GM12874 (cell line): ENCODE data around the gene CFAP107.

Experiments
- TF ChIP-seq, protein P1 (sequence below): IDR thresholded peaks from 2 replicates; pipeline ENCODE4 v1.5.1; 2011; ENCODE audit warnings: low read depth, mild to moderate bottlenecking, control low read depth, low read length, moderate library complexity; ENCODE audit not compliant: insufficient read depth

CFAP107 gene

DNA sequence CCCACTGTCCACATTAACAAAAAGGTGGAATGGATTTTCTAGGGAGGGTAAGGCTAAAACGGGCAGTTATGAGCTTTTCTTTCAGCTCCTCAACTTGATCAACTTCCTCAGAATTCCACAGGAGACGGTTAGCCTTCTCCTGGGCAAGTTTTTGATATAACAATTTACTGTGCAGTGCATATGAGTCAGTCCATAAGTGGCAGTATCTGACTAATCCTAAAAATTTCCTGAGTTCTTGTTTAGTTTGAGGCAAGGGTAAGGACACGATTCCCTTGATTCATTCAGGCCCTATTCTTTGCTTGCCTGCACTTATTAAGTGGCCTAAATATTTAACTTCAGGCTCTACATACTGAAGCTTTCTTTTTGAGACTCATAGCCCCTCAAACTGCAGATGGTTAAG lies 36.3 kb upstream of the CFAP107 start:
- TF ChIP-seq, protein P1, sequence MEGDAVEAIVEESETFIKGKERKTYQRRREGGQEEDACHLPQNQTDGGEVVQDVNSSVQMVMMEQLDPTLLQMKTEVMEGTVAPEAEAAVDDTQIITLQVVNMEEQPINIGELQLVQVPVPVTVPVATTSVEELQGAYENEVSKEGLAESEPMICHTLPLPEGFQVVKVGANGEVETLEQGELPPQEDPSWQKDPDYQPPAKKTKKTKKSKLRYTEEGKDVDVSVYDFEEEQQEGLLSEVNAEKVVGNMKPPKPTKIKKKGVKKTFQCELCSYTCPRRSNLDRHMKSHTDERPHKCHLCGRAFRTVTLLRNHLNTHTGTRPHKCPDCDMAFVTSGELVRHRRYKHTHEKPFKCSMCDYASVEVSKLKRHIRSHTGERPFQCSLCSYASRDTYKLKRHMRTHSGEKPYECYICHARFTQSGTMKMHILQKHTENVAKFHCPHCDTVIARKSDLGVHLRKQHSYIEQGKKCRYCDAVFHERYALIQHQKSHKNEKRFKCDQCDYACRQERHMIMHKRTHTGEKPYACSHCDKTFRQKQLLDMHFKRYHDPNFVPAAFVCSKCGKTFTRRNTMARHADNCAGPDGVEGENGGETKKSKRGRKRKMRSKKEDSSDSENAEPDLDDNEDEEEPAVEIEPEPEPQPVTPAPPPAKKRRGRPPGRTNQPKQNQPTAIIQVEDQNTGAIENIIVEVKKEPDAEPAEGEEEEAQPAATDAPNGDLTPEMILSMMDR, result no peak

GRCh38 chr1:12711536-12711935 lies 34.5 kb upstream of the CFAP107 start:
- TF ChIP-seq, protein P1, result no peak

- TF ChIP-seq, protein P1, result no peak
Observed at GRCh38 chr1:12712076-12712475, 33.9 kb upstream of the CFAP107 start.

DNA sequence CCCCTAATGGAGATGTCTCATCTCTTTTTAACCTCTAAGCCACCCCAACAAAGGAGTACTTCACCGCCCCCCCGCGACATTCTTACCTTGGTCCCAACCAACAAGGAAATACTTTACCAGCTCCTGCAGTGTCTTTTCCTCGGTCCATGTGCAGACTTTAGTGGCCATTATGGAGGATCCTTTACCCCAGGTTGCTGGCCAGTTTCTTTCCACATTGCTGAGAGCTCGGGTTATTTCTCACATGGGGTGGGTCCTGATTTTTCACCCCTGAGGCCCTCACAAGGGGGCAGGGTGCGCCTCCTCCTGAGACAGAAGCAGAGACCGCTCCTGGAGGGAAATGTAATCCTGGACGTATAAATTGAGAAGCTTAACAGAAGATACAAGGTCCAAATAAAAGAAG lies 33.1 kb upstream of the CFAP107 start:
- TF ChIP-seq, protein P1, result no peak

DNA sequence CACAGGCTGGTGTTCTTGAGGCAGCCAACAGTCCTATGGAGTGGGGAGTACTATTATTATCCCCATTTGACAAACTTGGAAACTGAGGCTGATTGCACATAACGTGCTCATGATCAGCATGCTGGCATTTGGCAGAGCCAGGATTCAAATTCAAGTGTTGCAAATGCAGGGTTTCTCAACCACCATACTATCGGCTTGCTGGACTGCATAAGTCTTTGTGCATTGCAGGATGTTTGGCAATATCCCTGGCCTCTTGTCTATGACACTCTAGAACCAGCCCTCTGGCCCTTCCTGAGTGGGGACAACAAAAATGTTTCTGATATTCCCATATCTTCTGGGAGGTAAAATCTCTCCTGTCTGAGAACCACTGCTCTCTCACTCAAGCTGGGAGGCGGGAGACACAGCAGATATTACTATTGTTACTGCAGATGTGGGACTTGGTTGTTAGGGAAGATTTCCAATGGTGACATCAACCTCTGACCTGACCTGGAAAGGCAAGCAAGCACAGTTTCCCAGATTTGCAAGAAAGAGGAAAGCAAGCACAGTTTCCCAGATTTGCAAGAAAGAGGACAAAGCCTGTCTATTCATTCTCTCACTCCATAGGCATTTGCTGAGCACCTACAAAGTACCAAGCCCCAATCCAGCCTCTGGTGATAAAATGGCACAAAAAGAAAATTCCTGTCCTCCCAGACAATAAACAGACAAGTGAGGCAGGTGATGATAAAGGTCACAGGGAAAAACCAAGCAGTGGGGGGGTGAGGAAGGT lies 31.1 kb upstream of the CFAP107 start:
- TF ChIP-seq, protein P1, result no peak

- TF ChIP-seq, protein P1, result no peak
Observed at GRCh38 chr1:12715896-12716437, 30.0 kb upstream of the CFAP107 start, which contains the start of gene AADACL3. TSS of gene AADACL3 (plus strand) at chr1:12716110. CDS start at chr1:12716177, 67 bp downstream.

GRCh38 chr1:12717301-12717838 lies 28.6 kb upstream of the CFAP107 start:
- TF ChIP-seq, protein P1, result no peak
